Germinal center (tissue), 1 donor: ENCODE data around the gene RAD52.

Experiments used
- DNase-seq: peaks from one replicate; pipeline ENCODE4 v3.0.0; 2012; ENCODE audit warnings: mixed read lengths, low spot score

Gene RAD52

GRCh38 chr12:868722-869121 is 80.8 kb downstream of the RAD52 start:
- no peak for DNase-seq

GRCh38 chr12:867905-868304 is 81.6 kb downstream of the RAD52 start:
- DNase-seq: no peak

- DNase-seq: no peak
Observed at GRCh38 chr12:865614-866013, 83.9 kb downstream of the RAD52 start.

DNA sequence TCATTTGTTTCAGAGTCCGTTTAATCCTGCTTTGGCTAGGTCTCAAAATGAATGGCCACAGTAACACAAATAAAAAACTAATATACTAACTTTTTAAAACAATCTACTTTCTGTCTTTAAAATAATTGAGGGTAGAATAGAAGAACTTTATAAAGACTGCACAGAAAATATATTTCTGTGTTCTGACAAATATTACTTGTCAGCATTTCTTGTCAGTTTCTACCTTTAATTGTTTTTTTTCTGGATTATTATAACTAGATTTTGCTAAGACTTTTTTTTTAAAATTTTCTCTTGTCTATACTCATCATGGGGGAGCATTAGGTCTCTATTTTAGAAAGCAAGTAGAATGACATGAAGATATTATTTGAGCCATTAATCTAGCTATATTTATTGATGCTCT is 86.2 kb downstream of the RAD52 start:
- no peak for DNase-seq

GRCh38 chr12:862303-862911 is 87.1 kb downstream of the RAD52 start:
- DNase-seq: no peak
